GM12878 (cell line): ENCODE measurements around the gene ABHD2.

ENCODE experiments used
- CREB1 ChIP-seq: IDR thresholded peaks from 2 replicates; pipeline ENCODE4 v1.6.1; 2012; ENCODE audit warnings: low read depth, mild to moderate bottlenecking, inconsistent platforms
- CTCF ChIP-seq, 3 experiments: IDR thresholded peaks in 2 of 3; conservative IDR thresholded peaks in 1 of 3; 2 replicates each; pipeline ENCODE4 v1.5.1; 2011; ENCODE audit warnings: low read depth in 3 of 3, low read length in 3 of 3, mild to moderate bottlenecking in 3 of 3, control low read depth in 2 of 3, moderate library complexity in 2 of 3, inconsistent platforms in 1 of 3, mixed read lengths in 1 of 3; ENCODE audit not compliant: control insufficient read depth in 2 of 3, insufficient read depth in 1 of 3; ENCODE audit errors: extremely low read depth in 1 of 3
- ESRRA ChIP-seq: IDR thresholded peaks from 2 replicates; pipeline ENCODE4 v1.6.1; 2012; ENCODE audit warnings: mild to moderate bottlenecking, low read length, improper control_type of control experiment

- TF ChIP-seq CTCF (IDR thresholded peaks at IDR 0.05 in 2 of 3, conservative IDR thresholded peaks at IDR 0.05 in 1 of 3; ENCODE audit: control insufficient read depth in 2 of 3, extremely low read depth in 1 of 3, insufficient read depth in 1 of 3, low read depth in 3 of 3, low read length in 3 of 3): no peak
- no peak for TF ChIP-seq CREB1
- no peak for TF ChIP-seq ESRRA
Observed at GRCh38 chr15:89172921-89173320, 84.7 kb downstream of the ABHD2 start.
